Activated B cell treated with CpG ODN at 0.5 μM for 24 hours (primary cell): Measurements from ENCODE around the gene CMPK1. TPM values are rescaled to one million over a fixed set of nuclear protein-coding genes. Genes with fewer than 3 reads are reported as not detected.

Experiments used
- ATAC-seq: fragments of 200-7000 bp; cut with Tn5 transposase; one replicate; pipeline ENCODE4 v1.10.0; 2021; ENCODE audit warnings: low read depth, mild to moderate bottlenecking, moderate library complexity
- CTCF ChIA-PET: fragments of 350-600 bp; sonication (Branson Sonifier 250); formaldehyde crosslinking; loops from one replicate; lab custom pipeline; 2021; ENCODE audit warnings: antibody characterized with exemption; lab: Charles Lee
- POLR2A ChIA-PET: fragments of 350-600 bp; sonication (Branson Sonifier 250); formaldehyde crosslinking; loops from one replicate; lab custom pipeline; 2021; ENCODE audit warnings: antibody characterized with exemption; lab: Charles Lee
- DNase-seq: peaks from one replicate; pipeline ENCODE4 v3.0.0; 2022
- H3K27ac Mint-ChIP-seq: one replicate; pipeline ENCODE4 v1.8.0; 2020; ENCODE audit warnings: mixed read lengths
- H3K27me3 Mint-ChIP-seq: one replicate; pipeline ENCODE4 v1.8.0; 2021; ENCODE audit warnings: mixed read lengths
- H3K36me3 Mint-ChIP-seq: one replicate; pipeline ENCODE4 v1.8.0; 2021; ENCODE audit warnings: low read depth, mixed read lengths
- H3K4me1 Mint-ChIP-seq: one replicate; pipeline ENCODE4 v1.8.0; 2021; ENCODE audit warnings: mixed read lengths
- H3K4me3 Mint-ChIP-seq: one replicate; pipeline ENCODE4 v1.8.0; 2020; ENCODE audit warnings: mild to moderate bottlenecking, mixed read lengths
- H3K9me3 Mint-ChIP-seq: one replicate; pipeline ENCODE4 v1.8.0; 2020; ENCODE audit warnings: mixed read lengths
- CTCF ChIP-seq: fragments of 200-600 bp; IDR thresholded peaks from one replicate; pipeline ENCODE4 v1.8.0; 2022; ENCODE audit warnings: antibody characterized with exemption, mild to moderate bottlenecking
- intact Hi-C: fragments of 100-400 bp; cut with micrococcal nuclease; formaldehyde crosslinking; loops from one replicate; pipeline ENCODE4 v1.15.1; 2024
- total RNA-seq: library from RNA; stranded (reverse); gene quantifications from 2 replicates; pipeline ENCODE4 v1.2.3, GENCODE V29; 2022

Gene CMPK1
- total RNA-seq, 1 donor from 2014 or later = 97.1 TPM

GRCh38 chr1:47384083-47384482, 50.5 kb downstream of the CMPK1 start:
- H3K27me3 Mint-ChIP-seq = no peaks in the 10 kb centered on the region
- H3K4me3 Mint-ChIP-seq = no peak overlapping the region
- no peaks in the 10 kb centered on the region for H3K4me1 Mint-ChIP-seq
- ChIA-PET POLR2A (no interaction called here), CTCF (interaction anchor here (1.0 to 1.3 kb wide), 2 partner anchors 121 to 342 kb away, joined by 3 read pairs; no protein-coding TSS in a partner anchor)
- no peaks in the 10 kb centered on the region for H3K9me3 Mint-ChIP-seq
- no peak for DNase-seq
- peaks cover 18% of the 10 kb centered on the region for H3K36me3 Mint-ChIP-seq
- TF ChIP-seq CTCF = no peak
- no peak for ATAC-seq
- intact Hi-C loops = no loop called here
- H3K27ac Mint-ChIP-seq = no peak overlapping the region

DNA sequence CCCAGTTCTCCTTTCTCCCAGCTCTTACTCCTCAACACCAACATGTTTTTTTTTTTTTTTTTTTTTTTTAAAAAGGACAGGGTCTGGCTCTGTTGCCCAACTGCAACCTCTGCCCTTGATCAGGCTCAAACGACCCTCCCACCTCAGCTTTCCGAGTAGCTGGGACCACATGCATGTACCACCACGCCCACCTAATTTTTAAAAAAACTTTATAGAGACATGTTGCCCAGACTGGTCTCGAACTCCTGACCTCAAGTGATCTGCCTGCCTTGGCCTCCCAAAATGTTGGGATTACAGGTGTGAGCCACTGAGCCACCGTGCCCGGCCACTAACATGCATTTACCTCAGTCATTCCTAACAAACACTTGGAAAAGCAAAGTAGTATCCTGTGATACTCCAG, 51.4 kb downstream of the CMPK1 start:
- Mint-ChIP-seq H3K4me1 (no peaks in the 10 kb centered on the region), H3K9me3 (no peaks in the 10 kb centered on the region), H3K27ac (no peak overlapping the region), H3K27me3 (no peaks in the 10 kb centered on the region), H3K4me3 (no peak overlapping the region), H3K36me3 (peaks cover 11% of the 10 kb centered on the region)
- ChIA-PET CTCF (interaction anchor here (0.9 to 1.3 kb wide), 2 partner anchors 192 to 341 kb away, joined by 3 read pairs; no protein-coding TSS in a partner anchor), POLR2A (no interaction called here)
- no peak for DNase-seq
- TF ChIP-seq CTCF = no peak
- ATAC-seq = no peak
- intact Hi-C loops = no loop called here

DNA sequence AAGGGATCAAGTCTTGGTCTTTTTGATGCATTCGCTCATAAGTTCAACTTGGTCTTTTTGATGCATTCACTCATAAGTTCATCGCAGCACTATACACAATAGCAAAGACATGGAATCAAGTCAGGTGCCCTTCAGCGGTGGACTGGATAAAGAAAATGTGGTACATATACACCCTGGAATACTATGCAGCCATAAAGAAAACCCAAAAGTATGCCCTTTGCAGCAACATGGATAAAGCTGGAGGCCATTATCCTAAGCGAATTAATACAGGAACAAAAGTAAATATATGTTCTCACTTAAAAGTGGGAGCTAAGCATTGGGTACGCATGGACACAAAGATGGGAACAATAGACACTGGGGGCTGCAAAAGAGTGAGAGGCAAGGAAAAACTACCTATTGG, 52.7 kb downstream of the CMPK1 start:
- no peak for ATAC-seq
- Mint-ChIP-seq H3K36me3 (peaks cover 7% of the 10 kb centered on the region), H3K27me3 (peaks cover 4% of the 10 kb centered on the region), H3K4me1 (no peaks in the 10 kb centered on the region), H3K27ac (no peak overlapping the region), H3K9me3 (no peaks in the 10 kb centered on the region), H3K4me3 (no peak overlapping the region)
- CTCF ChIA-PET = interaction anchor here (0.7 to 1.0 kb wide), 2 partner anchors 340 to 819 kb away, joined by 3 read pairs; no protein-coding TSS in a partner anchor
- POLR2A ChIA-PET = no interaction called here
- no peak for TF ChIP-seq CTCF
- intact Hi-C loops = no loop called here
- DNase-seq = no peak

DNA sequence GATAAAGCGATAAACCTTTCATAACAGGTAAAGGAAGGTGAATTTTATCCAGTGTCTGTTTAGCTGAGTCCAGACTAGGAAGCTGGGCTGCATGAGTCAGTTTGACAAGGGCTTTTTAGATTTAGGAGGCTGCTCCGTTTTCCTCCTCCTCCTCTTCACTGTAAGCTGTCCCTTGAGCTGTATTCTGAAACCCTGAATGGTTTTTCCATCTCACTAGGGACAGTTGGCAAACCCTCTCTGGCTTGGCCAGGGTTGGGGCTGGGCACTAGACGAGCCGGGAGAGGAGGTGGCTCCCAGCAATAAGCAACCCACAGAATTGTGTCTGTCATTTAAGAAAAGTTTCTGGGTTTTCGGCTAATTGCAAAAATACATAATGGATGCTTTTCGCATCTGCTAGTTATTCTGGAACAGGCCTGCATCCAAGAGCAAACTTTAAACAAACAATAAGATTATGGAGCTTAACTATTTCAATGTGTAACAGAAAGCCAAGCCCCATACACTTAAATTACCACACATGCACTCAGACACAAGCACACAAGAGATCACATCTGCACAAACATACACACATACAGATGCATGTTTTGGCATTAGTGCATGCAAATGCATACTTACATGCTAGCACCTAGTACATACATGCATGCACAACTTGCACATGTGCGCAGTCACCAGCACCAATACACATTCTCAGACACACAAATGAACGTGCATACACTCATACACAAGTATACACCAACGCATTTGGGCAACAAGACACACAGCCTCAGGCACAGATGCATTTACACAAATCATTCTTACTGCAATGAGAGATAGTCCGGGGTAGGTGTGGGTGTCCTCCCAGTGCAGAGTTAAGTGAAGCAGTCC, 54.7 kb downstream of the CMPK1 start:
- no peak for TF ChIP-seq CTCF
- H3K4me3 Mint-ChIP-seq = no peak overlapping the region
- intact Hi-C loops = loop anchor here (1.0 kb wide), 2 partner anchors 322 to 338 kb away; no protein-coding TSS in a partner anchor
- no peak overlapping the region for H3K27ac Mint-ChIP-seq
- H3K27me3 Mint-ChIP-seq = peaks cover 14% of the 10 kb centered on the region
- H3K36me3 Mint-ChIP-seq = no peaks in the 10 kb centered on the region
- POLR2A ChIA-PET = interaction anchor here (1.5 to 1.6 kb wide), 2 partner anchors 49 to 338 kb away, joined by 4 to 5 read pairs; partner anchors contain the start of gene FOXD2
- ATAC-seq (no peak), DNase-seq (no peak)
- H3K4me1 Mint-ChIP-seq = no peaks in the 10 kb centered on the region
- no peaks in the 10 kb centered on the region for H3K9me3 Mint-ChIP-seq
- CTCF ChIA-PET = interaction anchor here (0.8 to 5.2 kb wide), 7 partner anchors 8 to 367 kb away, joined by 3 to 42 read pairs (median 4); partner anchors contain the start of gene FOXD2

- ChIA-PET POLR2A (interaction anchor here (1.5 to 1.6 kb wide), 2 partner anchors 49 to 337 kb away, joined by 4 to 5 read pairs; partner anchors contain the start of gene FOXD2), CTCF (interaction anchor here (1.0 to 5.2 kb wide), 6 partner anchors 8 to 366 kb away, joined by 3 to 42 read pairs (median 4); no protein-coding TSS in a partner anchor)
- DNase-seq = no peak
- Mint-ChIP-seq H3K27ac (no peak overlapping the region), H3K27me3 (peaks cover 14% of the 10 kb centered on the region), H3K4me3 (no peak overlapping the region), H3K36me3 (no peaks in the 10 kb centered on the region), H3K4me1 (no peaks in the 10 kb centered on the region), H3K9me3 (no peaks in the 10 kb centered on the region)
- no peak for ATAC-seq
- intact Hi-C loops = loop anchor here (1.0 kb wide), 2 partner anchors 321 to 337 kb away; no protein-coding TSS in a partner anchor
- TF ChIP-seq CTCF = no peak
These were observed 55.3 kb downstream of the CMPK1 start for GRCh38 chr1:47388891-47389238.
